Adipocyte (in vitro differentiated cells): ENCODE data around the gene NUDC.
A peak's percentile ranks its signal among the peaks of the same experiment; 100 is the strongest.
"Not testable (repeated sequence)": the region's sequence is repeated elsewhere in the genome, so short reads cannot be mapped to it uniquely, and the experiment has no call there.

ENCODE experiments used
- DNase-seq: peaks from one replicate; pipeline ENCODE4 v3.0.0-alpha.2; 2015; ENCODE audit warnings: low read depth
- H3K27me3 ChIP-seq: replicated peaks from 2 replicates; pipeline ENCODE4 v1.7.0; 2013; ENCODE audit warnings: mild to moderate bottlenecking, low read length, moderate library complexity; ENCODE audit not compliant: control insufficient read depth, insufficient read depth
- H3K36me3 ChIP-seq: 2 replicates; pipeline ENCODE4 v1.7.0; 2013; ENCODE audit warnings: low read length, mild to moderate bottlenecking, moderate library complexity; ENCODE audit not compliant: control insufficient read depth, insufficient read depth, severe bottlenecking
- H3K4me1 ChIP-seq: 2 replicates; pipeline ENCODE4 v1.7.0; 2013; ENCODE audit warnings: mild to moderate bottlenecking, low read length, moderate library complexity; ENCODE audit not compliant: control insufficient read depth, insufficient read depth
- H3K4me3 ChIP-seq: 2 replicates; pipeline ENCODE4 v1.7.0; 2013; ENCODE audit warnings: mild to moderate bottlenecking, low read length, moderate library complexity
- H3K9ac ChIP-seq: 2 replicates; pipeline ENCODE4 v1.7.0; 2013; ENCODE audit warnings: mild to moderate bottlenecking, low read length, moderate library complexity
- H3K9me3 ChIP-seq: 2 replicates; pipeline ENCODE4 v1.7.0; 2013; ENCODE audit warnings: mild to moderate bottlenecking, low read length, moderate library complexity; ENCODE audit not compliant: control insufficient read depth

Gene NUDC

DNA sequence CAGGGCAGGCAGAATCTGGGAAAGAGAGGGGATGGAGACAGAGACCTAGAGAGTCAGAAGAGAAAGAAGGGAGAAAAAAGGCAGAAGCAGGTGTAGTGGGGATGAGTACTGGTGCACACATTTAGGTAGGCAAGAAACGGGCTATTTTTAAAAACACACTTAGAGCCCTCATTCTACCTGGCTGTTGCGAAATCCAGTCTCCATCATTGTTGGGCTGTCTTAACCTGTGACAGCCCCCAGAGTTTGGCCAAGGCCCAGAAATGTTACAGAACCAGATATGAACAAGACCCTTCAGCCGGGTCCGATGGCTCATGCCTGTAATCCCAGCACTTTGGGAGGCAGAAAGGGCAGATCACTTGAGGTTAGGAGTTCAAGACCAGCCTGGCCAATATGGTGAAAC, 51.3 kb downstream of the NUDC start:
- Histone ChIP-seq H3K9me3 (no peaks in the 10 kb centered on the region), H3K4me3 (no peak overlapping the region), H3K9ac (no peak overlapping the region), H3K27me3 (no peaks in the 10 kb centered on the region), H3K36me3 (no peaks in the 10 kb centered on the region), H3K4me1 (peaks cover 10% of the 10 kb centered on the region)
- no peak for DNase-seq

DNA sequence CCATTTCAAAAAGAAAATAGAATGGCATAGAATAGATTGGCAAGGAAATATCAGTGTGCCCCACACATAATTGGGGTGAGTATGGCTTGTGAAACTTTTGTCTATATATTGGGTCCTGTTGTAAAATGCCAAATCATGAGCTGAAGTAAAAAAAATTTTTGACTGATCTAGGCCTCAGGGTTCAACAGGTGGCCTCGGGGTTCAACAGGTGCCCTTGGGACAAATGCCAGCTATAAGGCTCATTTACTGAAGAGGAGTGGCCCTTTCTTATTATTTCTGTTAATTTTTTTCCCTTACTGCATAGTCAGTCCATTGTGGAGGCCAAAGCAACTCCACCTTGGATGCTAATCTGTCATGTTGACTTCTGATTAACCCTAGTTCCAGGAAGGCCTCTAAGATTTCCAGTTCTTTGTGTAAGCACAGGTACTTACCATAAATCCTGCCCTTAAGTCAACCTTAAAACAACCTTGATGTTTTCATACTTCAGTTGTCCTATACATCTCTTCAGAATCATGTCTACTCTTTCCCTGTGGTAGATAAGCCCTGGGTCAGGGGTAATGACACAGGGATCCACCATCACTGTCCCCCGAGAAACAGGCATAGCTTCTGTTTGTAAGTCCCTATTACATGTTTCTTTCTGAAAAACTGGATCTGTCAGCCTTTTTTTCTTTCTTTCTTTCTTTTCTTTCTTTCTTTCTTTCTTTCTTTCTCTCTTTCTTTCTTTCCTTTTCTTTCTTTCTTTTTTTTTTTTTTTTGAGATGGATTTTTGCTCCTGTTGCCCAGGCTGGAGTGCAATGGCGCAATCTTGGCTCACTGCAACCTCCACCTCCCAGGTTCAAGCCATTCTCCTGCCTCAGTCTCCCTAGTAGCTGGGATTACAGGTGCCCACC, 55.3 kb downstream of the NUDC start:
- no peak for DNase-seq
- Histone ChIP-seq H3K36me3 (no peaks in the 10 kb centered on the region), H3K4me1 (peaks cover 4% of the 10 kb centered on the region), H3K27me3 (no peaks in the 10 kb centered on the region), H3K9ac (no peak overlapping the region), H3K9me3 (no peaks in the 10 kb centered on the region), H3K4me3 (no peak overlapping the region)

- H3K4me3 ChIP-seq: no peak overlapping the region
- peaks cover 3% of the 10 kb centered on the region for H3K27me3 ChIP-seq
- DNase-seq: no peak
- H3K36me3 ChIP-seq: no peaks in the 10 kb centered on the region
- no peaks in the 10 kb centered on the region for H3K4me1 ChIP-seq
- no peak overlapping the region for H3K9ac ChIP-seq
- no peaks in the 10 kb centered on the region for H3K9me3 ChIP-seq
Measured at GRCh38 chr1:26978901-26979300, 57.4 kb downstream of the NUDC start.

- no peak overlapping the region for H3K9ac ChIP-seq
- no peaks in the 10 kb centered on the region for H3K4me1 ChIP-seq
- H3K9me3 ChIP-seq: no peaks in the 10 kb centered on the region
- H3K27me3 ChIP-seq: peaks cover 7% of the 10 kb centered on the region
- no peak for DNase-seq
- no peaks in the 10 kb centered on the region for H3K36me3 ChIP-seq
- no peak overlapping the region for H3K4me3 ChIP-seq
Measured at GRCh38 chr1:26981146-26981846, 59.8 kb downstream of the NUDC start.

DNA sequence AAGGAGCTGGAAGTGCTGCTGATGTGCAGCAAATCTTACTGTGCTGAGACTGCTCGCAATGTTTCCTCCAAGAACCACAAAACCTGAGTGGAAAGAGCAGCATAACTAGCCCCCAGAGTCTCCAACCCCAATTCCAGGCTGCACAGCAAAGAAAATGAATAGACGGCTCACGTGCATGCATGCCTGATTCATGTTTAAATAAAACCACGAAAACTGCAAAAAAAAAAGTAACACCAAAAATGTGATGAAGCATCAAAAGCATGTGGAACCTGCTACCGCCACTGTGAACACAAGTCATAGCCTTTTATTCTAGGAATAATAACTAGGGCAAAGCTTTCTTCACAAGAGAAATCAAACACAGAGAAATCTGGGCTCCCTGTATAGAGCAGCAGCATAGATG, 62.3 kb downstream of the NUDC start:
- Histone ChIP-seq H3K9me3 (no peaks in the 10 kb centered on the region), H3K27me3 (peaks cover 7% of the 10 kb centered on the region), H3K4me1 (no peaks in the 10 kb centered on the region), H3K36me3 (no peaks in the 10 kb centered on the region), H3K9ac (no peak overlapping the region), H3K4me3 (no peak overlapping the region)
- no peak for DNase-seq

GRCh38 chr1:26984291-26984690, 62.7 kb downstream of the NUDC start:
- Histone ChIP-seq H3K27me3 (peaks cover 7% of the 10 kb centered on the region), H3K9me3 (no peaks in the 10 kb centered on the region), H3K4me1 (no peaks in the 10 kb centered on the region), H3K9ac (no peak overlapping the region), H3K4me3 (no peak overlapping the region), H3K36me3 (no peaks in the 10 kb centered on the region)
- no peak for DNase-seq

GRCh38 chr1:26986658-26987057, 65.1 kb downstream of the NUDC start:
- Histone ChIP-seq H3K9me3 (no peaks in the 10 kb centered on the region), H3K4me3 (no peak overlapping the region), H3K27me3 (peaks cover 7% of the 10 kb centered on the region), H3K36me3 (no peaks in the 10 kb centered on the region), H3K9ac (no peak overlapping the region), H3K4me1 (peaks cover 8% of the 10 kb centered on the region)
- DNase-seq: no peak

- not testable (repeated sequence) for H3K4me3 ChIP-seq, H3K27me3 ChIP-seq, H3K9me3 ChIP-seq, H3K9ac ChIP-seq, H3K36me3 ChIP-seq, DNase-seq
- H3K4me1 ChIP-seq: peaks cover 16% of the 10 kb centered on the region
Measured at GRCh38 chr1:26989403-26990109, 68.0 kb downstream of the NUDC start.

- peak; percentile 15 for DNase-seq
- H3K4me1 ChIP-seq: peaks cover 25% of the 10 kb centered on the region
- no peaks in the 10 kb centered on the region for H3K27me3 ChIP-seq
- no peak overlapping the region for H3K9ac ChIP-seq
- H3K9me3 ChIP-seq: no peaks in the 10 kb centered on the region
- H3K4me3 ChIP-seq: no peak overlapping the region
- H3K36me3 ChIP-seq: no peaks in the 10 kb centered on the region
Measured at GRCh38 chr1:26991310-26992116, 70.0 kb downstream of the NUDC start.

GRCh38 chr1:26993237-26994019, 71.9 kb downstream of the NUDC start, which contains the start of gene TRNP1:
TSS of gene TRNP1 (plus strand) at chr1:26993692. CDS start at chr1:26993787, 95 bp downstream.
- peak within 1 kb of the TSS; percentile 91 for H3K4me3 ChIP-seq
- no peaks in the 10 kb centered on the region for H3K27me3 ChIP-seq
- H3K9me3 ChIP-seq: no peaks in the 10 kb centered on the region
- peaks cover 41% of the 10 kb centered on the region for H3K4me1 ChIP-seq
- H3K9ac ChIP-seq: peak within 1 kb of the TSS; percentile 95
- DNase-seq: peak; percentile 93
- peaks cover 4% of the 10 kb centered on the region for H3K36me3 ChIP-seq
